ENCODE data around the gene ZNF687. TPM values are rescaled to one million over a fixed set of nuclear protein-coding genes. Genes with fewer than 3 reads are reported as not detected.

ZNF687 gene
- total RNA-seq, 1 experiment from 2014 or later, result 33.3 TPM

GRCh38 chr1:151293093-151293492, 11.0 kb downstream of the ZNF687 start:
- ChIA-PET CTCF (no interaction called here), POLR2A (no interaction called here)
- intact Hi-C loops (cut with micrococcal nuclease; ENCODE audit: unreplicated experiment) (no loop called here), in situ Hi-C loops (cut with HindIII; ENCODE audit: low pct_unique_long_range_greater_than_20kb, low sequenced_read_pairs) (no loop called here)
- no TSS peak for BruUV-seq (replicated peaks)
- no peak overlapping the region for H3K4me3 ChIP-seq (ENCODE audit: low read depth in 2 of 2, low read length in 2 of 2)
- TF ChIP-seq REST (IDR thresholded peaks at IDR 0.05; ENCODE audit: insufficient read depth in 1 of 2, low read depth in 2 of 2, low read length in 1 of 2), result no peak
- no peak for TF ChIP-seq SIN3A (IDR thresholded peaks at IDR 0.05; ENCODE audit: borderline replicate concordance, insufficient read depth, low read depth, low read length)
- no peak overlapping the region for H3K27ac ChIP-seq (ENCODE audit: low read length)
- ATAC-seq, result no peak
- peaks cover 12% of the 10 kb centered on the region for H3K36me3 ChIP-seq (ENCODE audit: control insufficient read depth, insufficient read depth, low read length)
- peaks cover 3% of the 10 kb centered on the region; the same call in 1 of the 2 replicates for H3K4me1 ChIP-seq (ENCODE audit: control insufficient read depth, insufficient read depth, low read length)
- no peaks in the 10 kb centered on the region for H3K9me3 ChIP-seq (ENCODE audit: control insufficient read depth, insufficient read depth, low read depth, low read length)
- H3K27me3 ChIP-seq (ENCODE audit: control insufficient read depth, insufficient read depth, low read length), result no peaks in the 10 kb centered on the region
- no peak for DNase-seq (ENCODE audit: low read depth, low spot score)

- ChIA-PET POLR2A (interaction anchor here (0.6 kb wide), 1 partner anchor 194 kb away, joined by 5 read pairs; no protein-coding TSS in a partner anchor), CTCF (interaction anchor here (0.6 kb wide), 1 partner anchor 22 kb away, joined by 3 read pairs; no protein-coding TSS in a partner anchor)
- in situ Hi-C loops (cut with HindIII; ENCODE audit: low pct_unique_long_range_greater_than_20kb, low sequenced_read_pairs), result no loop called here
- H3K27me3 ChIP-seq (ENCODE audit: control insufficient read depth, insufficient read depth, low read length), result no peaks in the 10 kb centered on the region
- peaks cover 3% of the 10 kb centered on the region; the same call in 1 of the 2 replicates for H3K4me1 ChIP-seq (ENCODE audit: control insufficient read depth, insufficient read depth, low read length)
- DNase-seq (ENCODE audit: low read depth, low spot score) (no peak), ATAC-seq (no peak)
- no peaks in the 10 kb centered on the region for H3K9me3 ChIP-seq (ENCODE audit: control insufficient read depth, insufficient read depth, low read depth, low read length)
- peaks cover 19% of the 10 kb centered on the region for H3K36me3 ChIP-seq (ENCODE audit: control insufficient read depth, insufficient read depth, low read length)
- TF ChIP-seq POLR2AphosphoS5 (IDR thresholded peaks at IDR 0.05; ENCODE audit: low read depth, low read length), result no peak
- no peak for TF ChIP-seq TCF7L2 (IDR thresholded peaks at IDR 0.05; ENCODE audit: low read depth, low read length)
- TF ChIP-seq REST (IDR thresholded peaks at IDR 0.05; ENCODE audit: insufficient read depth in 1 of 2, low read depth in 2 of 2, low read length in 1 of 2), result no peak
- no peak for TF ChIP-seq CTCF (IDR thresholded peaks at IDR 0.05)
- no peak for TF ChIP-seq SIN3A (IDR thresholded peaks at IDR 0.05; ENCODE audit: borderline replicate concordance, insufficient read depth, low read depth, low read length)
- intact Hi-C loops (cut with micrococcal nuclease; ENCODE audit: unreplicated experiment), result no loop called here
- no peak overlapping the region for H3K27ac ChIP-seq (ENCODE audit: low read length)
- no TSS peak for BruUV-seq (replicated peaks)
- no peak overlapping the region for H3K4me3 ChIP-seq (ENCODE audit: low read depth in 2 of 2, low read length in 2 of 2)
These were observed 12.8 kb downstream of the ZNF687 start for GRCh38 chr1:151294742-151295462.

All from Panc1 (cell line).